ENCODE results near the gene HTRA1.

HTRA1 gene

DNA sequence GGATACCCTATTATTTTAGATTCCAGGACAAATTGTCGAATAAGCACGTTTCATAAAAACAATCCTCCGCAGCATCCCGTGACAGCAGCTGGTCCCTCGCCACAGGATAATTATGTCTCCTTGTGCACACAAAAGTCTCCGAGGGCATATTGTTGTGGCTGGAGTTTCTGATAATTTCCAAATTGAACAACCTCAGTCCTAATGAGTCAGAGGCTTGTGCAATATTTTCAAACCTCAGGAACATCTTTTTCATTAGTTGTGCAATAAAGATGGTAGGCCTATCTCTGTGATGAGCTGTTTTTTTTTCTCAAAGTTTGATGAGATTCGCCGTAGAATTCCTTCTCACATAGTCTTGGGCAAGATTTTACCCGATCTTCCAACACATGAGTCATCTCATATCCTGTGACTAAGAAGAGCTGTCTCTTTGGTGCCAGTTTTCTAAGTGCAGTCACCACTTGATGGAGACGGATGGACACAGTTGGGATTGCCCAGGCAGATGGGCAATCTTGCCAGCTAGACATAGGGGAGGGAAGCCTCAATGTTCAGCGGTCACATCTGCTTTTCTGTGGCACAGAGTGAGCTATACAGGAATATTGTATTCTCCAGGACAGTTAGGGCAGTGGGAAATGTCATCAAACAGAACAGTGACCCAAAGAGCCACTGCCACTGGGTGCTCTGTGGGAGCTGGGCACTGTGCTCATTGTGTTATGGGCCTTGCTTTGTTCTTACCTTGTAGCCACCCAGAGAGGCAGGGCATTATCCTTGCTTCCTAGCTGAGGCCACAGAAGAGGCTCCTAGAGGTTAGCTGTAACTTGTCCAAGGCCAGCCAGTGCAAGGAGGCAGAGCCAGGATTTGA, 7.8 kb downstream of the HTRA1 start:
- Histone ChIP-seq H3K27ac (ENCODE audit: low read depth, low read length) (no peak overlapping the region), H3K4me2 (ENCODE audit: low read depth, low read length, poor library complexity, severe bottlenecking) (no peak overlapping the region), H3K9me3 (ENCODE audit: insufficient read depth, low read length) (no peaks in the 10 kb centered on the region), H3K9me2 (replicated peaks; ENCODE audit: insufficient read depth, low read length) (no peaks in the 10 kb centered on the region), H3K4me3 (ENCODE audit: insufficient read depth, low read length, poor library complexity, severe bottlenecking) (no peak overlapping the region), H3K36me3 (ENCODE audit: low read length) (no peaks in the 10 kb centered on the region), H2AFZ (ENCODE audit: low read depth, low read length, severe bottlenecking) (no peak overlapping the region), H3F3A (ENCODE audit: insufficient read depth) (no peaks in the 10 kb centered on the region), H3K9ac (ENCODE audit: low read length) (no peak overlapping the region), H3K79me2 (ENCODE audit: insufficient read depth, low read length) (no peaks in the 10 kb centered on the region), H3K27me3 (ENCODE audit: low read length) (no peaks in the 10 kb centered on the region), H4K20me1 (ENCODE audit: low read depth, low read length) (no peaks in the 10 kb centered on the region)
- TF ChIP-seq CTCF (IDR thresholded peaks at IDR 0.05; ENCODE audit: insufficient read depth, low read length, poor library complexity, severe bottlenecking), result no peak
- TF ChIP-seq EZH2phosphoT487 (conservative IDR thresholded peaks at IDR 0.05; ENCODE audit: low read length), result no peak

DNA sequence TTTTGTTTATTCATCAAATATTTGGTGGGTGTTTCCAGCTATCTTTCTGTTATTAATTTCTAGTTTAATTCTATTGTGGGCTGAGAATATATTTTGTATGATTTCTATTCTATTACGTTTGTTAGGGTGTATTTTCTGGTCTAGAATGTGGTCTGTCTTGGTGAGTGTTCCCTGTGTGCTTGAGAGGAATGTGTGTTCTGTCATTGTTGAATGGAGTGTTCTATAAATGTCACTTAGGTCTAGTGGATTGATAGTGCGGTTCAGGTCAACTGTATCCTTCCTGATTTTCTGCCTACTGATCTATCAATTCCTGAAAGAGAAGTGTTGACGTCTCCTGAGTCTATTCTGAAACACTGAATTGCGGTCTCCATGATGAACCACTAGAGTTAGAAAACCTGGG, 8.5 kb downstream of the HTRA1 start:
- Histone ChIP-seq H3F3A (ENCODE audit: insufficient read depth) (no peaks in the 10 kb centered on the region), H3K4me3 (ENCODE audit: insufficient read depth, low read length, poor library complexity, severe bottlenecking) (no peak overlapping the region), H3K79me2 (ENCODE audit: insufficient read depth, low read length) (no peaks in the 10 kb centered on the region), H3K36me3 (ENCODE audit: low read length) (no peaks in the 10 kb centered on the region), H3K4me2 (ENCODE audit: low read depth, low read length, poor library complexity, severe bottlenecking) (no peak overlapping the region), H3K9me3 (ENCODE audit: insufficient read depth, low read length) (no peaks in the 10 kb centered on the region), H2AFZ (ENCODE audit: low read depth, low read length, severe bottlenecking) (no peak overlapping the region), H3K9ac (ENCODE audit: low read length) (no peak overlapping the region), H3K9me2 (replicated peaks; ENCODE audit: insufficient read depth, low read length) (no peaks in the 10 kb centered on the region), H3K27me3 (ENCODE audit: low read length) (no peaks in the 10 kb centered on the region), H3K27ac (ENCODE audit: low read depth, low read length) (no peak overlapping the region), H4K20me1 (ENCODE audit: low read depth, low read length) (no peaks in the 10 kb centered on the region)
- TF ChIP-seq CTCF (IDR thresholded peaks at IDR 0.05; ENCODE audit: insufficient read depth, low read length, poor library complexity, severe bottlenecking) (no peak), EZH2phosphoT487 (conservative IDR thresholded peaks at IDR 0.05; ENCODE audit: low read length) (no peak)

DNA sequence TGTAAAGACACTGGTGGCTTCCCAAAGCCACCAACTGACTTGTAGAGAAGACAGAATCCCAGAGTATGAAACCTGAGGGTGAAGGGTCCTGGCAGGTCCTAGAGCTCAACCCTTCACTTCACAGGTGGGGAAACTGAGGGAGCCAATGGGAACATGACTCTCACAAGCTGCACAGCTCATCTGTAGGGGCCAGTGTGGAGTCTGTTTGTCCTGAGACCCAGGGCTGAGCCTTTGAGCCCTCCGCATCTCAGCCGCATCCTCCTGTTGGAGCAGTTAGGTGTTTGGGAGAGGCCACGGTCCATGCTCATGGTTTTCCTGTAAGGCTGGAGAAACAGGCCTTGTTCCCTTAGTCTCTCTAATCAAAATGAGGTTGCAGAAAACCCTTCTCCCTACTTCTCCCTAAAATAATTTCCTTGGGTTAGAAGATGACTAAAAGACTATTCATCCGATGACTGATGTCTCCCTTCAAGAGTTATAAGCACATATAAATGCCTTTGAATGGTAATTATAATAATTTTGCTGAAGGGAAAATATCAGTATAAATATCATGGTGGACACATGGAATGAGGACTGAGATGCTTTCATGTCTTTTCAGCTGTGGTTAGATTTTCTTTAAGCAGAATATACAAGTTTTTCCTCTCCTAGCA, 10.3 kb downstream of the HTRA1 start:
- Histone ChIP-seq H3K4me2 (ENCODE audit: low read depth, low read length, poor library complexity, severe bottlenecking) (no peak overlapping the region), H4K20me1 (ENCODE audit: low read depth, low read length) (no peaks in the 10 kb centered on the region), H3K27me3 (ENCODE audit: low read length) (no peaks in the 10 kb centered on the region), H3K9ac (ENCODE audit: low read length) (no peak overlapping the region), H3K27ac (ENCODE audit: low read depth, low read length) (no peak overlapping the region), H2AFZ (ENCODE audit: low read depth, low read length, severe bottlenecking) (no peak overlapping the region), H3K36me3 (ENCODE audit: low read length) (no peaks in the 10 kb centered on the region), H3K4me3 (ENCODE audit: insufficient read depth, low read length, poor library complexity, severe bottlenecking) (no peak overlapping the region), H3F3A (ENCODE audit: insufficient read depth) (no peaks in the 10 kb centered on the region), H3K9me3 (ENCODE audit: insufficient read depth, low read length) (no peaks in the 10 kb centered on the region), H3K9me2 (replicated peaks; ENCODE audit: insufficient read depth, low read length) (no peaks in the 10 kb centered on the region), H3K79me2 (ENCODE audit: insufficient read depth, low read length) (no peaks in the 10 kb centered on the region)
- TF ChIP-seq EZH2phosphoT487 (conservative IDR thresholded peaks at IDR 0.05; ENCODE audit: low read length), result no peak
- TF ChIP-seq CTCF (IDR thresholded peaks at IDR 0.05; ENCODE audit: insufficient read depth, low read length, poor library complexity, severe bottlenecking), result no peak

All from SU-DHL-6 (cell line).